Stimulated activated CD8-positive, alpha-beta memory T cell treated with anti-CD3 and anti-CD28 coated beads, Interleukin-7, amount 100 ng/mL, for 4 hours (primary cell): ENCODE results near the gene LRRC7.
"Not testable (repeated sequence)": the region's sequence is repeated elsewhere in the genome, so short reads cannot be mapped to it uniquely, and the experiment has no call there.

Experiments
- DNase-seq, 2 donors: peaks; one replicate each; pipeline ENCODE4 v3.0.0-alpha.2; 2020; ENCODE audit warnings: low read depth in 2 of 2

Gene LRRC7

DNA sequence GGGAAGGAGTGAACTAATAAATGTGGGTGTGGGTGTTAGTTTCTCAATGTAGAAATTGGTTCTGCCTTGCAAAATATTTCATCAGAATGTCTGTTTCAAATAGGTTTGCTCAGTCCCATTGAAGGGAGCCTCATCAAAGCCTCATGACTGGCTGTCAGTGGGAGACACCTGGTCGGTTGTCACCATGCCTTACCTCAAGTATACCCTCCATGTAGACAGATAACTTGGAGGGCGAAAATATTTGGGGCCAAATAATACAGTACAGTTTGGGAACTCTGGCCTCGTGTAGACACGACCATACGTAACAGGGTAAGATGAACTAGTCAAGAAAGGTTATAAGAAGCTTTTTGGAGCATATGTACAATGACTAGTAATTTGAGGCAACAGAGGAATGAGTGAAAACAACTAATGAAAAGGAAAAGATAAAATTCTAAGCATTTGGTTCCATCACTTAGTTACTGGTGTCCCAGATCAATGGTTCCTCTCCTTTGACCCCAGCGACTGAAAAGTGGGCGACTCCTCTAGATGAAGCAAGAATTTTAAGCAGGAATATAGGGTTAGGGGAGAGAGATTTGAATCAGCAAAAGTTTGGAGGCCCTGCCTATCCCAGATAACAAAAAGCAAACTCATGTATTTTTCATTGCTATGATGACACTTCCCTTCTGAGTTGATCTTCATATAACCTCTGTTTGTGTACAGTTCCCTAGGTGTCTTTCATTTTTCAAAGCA, 473.8 kb downstream of the LRRC7 start:
- DNase-seq = no peak

DNA sequence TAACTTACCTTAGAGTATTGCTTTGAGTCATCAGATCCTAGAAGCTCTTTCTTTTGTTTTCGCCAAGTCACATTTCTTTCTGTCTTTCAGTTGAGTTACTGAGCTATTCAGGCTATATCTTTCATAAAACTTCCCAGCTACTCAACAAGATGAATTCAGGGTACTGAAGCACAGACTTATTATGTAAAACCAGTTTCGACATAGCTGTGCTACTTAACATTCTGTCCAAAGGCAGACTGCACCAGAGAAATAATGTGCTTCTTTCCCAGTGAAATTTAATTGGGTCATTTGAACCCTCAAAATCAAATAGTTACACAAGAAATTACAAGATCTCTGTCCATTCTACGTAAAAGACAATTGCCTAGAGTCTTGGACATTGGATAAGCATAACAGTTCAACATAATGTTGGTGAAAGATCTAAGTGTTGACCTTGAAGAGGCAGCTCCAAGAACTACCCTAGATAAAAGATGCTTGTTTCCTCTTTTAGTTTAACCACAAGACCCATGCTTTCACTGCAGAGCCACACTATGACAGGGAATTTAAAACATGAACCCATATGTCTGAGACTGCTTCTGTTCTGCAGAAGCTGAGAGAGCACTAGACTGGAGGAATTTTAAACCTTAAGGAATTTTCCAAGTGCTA, 474.5 kb downstream of the LRRC7 start:
- no peak for DNase-seq

DNA sequence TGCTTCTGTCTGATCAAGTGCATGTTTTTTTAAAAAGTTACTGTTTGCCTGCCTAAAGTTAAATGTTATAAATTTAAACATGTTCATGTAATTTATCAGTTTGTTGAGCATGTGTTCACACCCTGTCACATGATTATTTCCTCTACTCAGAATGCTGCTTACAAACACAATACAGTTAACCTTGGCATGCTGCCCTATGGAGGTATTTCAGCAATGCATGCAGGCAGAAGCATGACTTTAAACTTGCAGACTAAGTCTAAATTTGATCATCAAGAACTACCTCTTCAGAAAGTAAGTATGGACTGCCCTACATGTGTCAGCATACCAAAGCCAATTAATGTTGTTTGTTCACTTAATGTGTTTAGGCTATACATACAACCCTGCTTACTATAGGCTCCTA, 476.1 kb downstream of the LRRC7 start:
- DNase-seq = no peak

DNA sequence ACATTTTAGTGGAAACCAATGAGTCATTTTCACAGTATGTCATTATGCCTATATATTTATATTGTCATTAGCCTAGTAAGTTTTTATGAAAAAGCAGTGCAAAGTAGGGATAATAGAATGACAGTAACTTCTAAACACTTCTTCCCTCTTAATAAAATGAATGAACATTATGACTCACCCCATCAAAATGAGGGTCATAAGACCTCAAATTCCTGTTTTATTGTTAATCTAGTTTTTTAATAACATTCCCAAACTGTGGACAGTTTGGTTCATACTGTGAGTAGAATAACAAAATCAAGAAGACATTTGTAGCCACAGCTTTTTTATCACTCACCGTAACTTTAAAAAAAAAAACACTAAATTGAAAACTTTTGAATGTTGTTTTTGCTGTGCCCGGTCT, 477.1 kb downstream of the LRRC7 start:
- DNase-seq = no peak

DNA sequence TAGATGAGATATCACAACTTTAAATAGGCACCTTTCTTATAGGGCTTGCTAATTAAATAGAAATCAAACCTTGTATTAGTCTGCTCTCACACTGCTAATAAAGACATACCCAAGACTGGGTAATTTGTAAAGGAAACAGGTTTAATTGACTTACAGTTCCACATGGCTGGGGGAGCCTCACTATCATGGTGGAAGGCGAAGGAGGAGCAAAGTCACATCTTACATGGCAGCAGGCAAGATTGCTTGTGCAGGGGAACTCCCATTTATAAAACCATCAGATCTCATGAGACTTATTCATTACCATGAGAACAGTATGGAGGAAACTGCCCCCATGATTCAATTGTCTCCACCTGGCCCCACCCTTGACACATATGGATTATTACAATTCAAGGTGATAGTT, 477.9 kb downstream of the LRRC7 start:
- not testable (repeated sequence) for DNase-seq

DNA sequence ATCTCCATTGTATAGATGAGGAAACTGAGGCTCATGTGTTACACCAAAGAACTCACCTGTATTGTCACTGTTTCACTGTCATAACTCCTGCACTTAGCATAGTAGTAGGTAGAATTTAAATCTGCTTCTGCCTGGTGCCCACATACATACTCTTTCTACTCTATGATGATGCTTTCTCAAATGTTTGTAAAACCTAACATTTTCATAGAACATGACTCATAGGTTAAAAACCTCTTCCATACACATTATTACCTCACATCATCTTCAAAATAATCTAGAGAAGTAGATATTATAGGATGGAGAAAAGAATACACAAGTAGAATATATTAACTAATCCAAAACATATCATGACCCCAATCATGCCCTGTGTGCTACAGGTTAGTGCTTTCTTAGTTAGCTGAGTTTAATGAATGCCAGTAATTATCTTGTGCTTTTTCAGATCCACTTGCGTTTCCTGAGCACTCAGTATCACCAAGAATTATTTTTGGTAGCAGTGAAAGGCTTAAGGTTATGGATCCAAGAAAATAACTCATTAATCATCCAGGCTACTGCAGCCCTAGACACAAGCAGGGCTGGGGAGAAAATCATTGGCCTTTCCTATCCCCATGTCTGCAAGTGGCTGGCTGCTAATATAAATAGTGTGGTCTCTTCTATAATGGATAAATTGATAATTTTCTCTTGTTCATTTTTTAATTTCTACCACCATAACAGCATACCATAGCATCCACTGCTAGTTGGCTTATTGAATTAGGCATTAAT, 480.8 kb downstream of the LRRC7 start:
- no peak for DNase-seq

DNA sequence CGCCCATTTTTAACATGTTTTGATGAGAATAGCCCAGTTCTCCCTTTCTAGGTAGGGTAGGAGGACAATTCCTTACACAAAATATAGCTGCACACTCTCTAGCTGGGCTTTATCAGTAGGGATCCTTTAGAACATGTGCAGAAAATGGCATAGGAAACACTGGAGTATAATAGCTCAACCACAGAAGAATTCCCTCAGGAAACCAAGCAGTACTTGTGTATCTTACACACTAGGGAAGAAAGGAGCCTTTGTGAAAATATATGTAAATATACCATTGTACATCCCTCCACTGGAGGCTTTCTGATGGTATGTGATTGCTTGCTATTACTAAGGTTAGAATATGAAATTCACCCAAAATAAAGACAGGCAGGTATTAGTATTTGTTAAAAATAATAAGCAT, 484.2 kb downstream of the LRRC7 start:
- no peak for DNase-seq

DNA sequence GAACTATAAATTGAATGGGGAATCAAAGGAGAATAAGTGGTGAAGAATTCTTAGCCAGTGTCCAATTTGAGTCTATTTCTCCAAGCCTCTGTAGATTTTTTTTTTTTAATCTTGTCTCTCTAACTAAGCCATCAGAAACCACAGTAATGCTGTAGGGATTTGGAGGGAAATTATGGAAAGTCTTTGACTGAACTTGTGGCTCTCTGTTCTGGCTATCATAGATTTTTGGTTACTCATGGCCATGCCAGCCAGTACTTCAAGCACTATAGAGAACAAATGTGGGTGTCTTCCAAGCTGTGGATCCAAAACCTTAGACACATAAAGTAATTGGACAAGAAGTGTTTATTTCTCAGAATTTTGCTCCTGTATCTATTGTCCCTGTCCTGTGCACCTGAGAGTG, 489.8 kb downstream of the LRRC7 start:
- DNase-seq = no peak

DNA sequence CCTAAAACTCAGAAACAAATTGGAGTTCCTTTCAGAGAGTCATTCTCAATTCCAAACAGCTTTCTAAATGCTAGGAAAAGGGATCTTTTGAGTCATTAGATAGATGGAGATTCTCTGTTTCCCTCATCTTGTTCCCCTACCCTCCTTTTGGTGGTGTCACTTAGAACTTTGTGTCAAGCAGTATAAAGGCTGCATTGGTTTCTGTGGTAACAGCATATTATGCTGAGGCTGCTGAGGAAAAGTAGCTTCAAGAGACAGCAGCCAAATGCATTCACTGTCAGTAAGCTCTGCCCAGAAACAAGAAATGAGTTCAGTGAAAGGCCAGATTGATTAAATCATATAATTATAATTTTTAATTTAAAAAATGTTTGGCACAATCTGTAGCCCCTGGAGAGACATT, 493.5 kb downstream of the LRRC7 start:
- no peak for DNase-seq

DNA sequence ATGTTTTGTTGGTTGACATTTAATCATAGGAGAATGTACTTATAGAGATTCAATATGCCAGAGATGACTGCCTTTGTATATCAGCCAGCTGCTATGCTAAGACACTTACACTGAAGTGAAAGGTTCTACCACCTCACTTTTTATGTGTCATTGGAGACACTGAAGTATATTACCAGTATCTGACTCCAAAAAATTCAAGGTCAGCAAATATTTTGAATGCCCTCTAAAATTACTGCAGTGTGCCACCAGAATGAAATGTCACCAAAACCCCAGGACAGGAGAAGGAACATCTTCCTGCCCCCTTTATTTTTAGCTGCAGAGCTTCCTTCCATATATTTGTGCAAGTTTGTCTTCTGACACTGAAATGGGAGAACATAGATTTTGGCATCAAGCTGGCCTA, 496.1 kb downstream of the LRRC7 start:
- DNase-seq = no peak

DNA sequence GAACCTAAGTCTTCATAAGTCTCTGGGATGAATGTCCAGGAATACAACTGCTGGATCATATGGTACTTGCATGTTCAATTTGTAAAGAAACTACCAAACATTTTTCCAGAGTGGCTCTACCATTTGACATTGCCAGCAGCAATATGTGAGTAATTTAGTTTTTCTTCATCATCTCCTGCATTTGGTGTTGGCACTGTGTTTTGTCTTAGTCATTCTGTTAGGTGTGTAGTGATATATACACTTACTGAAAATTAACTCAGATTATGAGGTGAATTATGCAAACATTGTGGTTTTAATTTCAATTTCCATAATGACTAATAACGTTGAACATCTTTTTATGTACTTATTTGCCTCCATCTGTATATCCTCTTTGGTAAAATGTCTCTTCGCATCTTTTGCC, 499.0 kb downstream of the LRRC7 start:
- no peak for DNase-seq

DNA sequence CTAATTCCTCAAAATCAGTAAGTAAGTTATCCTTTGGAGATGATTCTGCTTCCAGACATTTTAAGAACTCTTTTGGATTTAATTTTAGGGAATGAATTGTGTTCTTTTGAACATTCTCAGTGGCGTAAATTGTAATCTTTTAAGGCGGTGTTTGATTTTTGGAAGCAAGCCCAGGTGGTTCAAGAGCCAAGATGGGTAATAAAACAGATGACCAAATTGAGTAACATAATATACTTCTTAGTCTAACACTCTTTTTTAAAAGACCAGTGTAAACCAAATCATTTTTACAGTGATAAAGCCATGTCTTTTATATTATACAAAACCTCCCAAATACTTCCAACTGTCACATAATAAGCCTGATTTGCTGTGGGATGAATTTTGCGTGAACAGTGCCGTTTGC, 503.9 kb downstream of the LRRC7 start:
- DNase-seq = no peak

DNA sequence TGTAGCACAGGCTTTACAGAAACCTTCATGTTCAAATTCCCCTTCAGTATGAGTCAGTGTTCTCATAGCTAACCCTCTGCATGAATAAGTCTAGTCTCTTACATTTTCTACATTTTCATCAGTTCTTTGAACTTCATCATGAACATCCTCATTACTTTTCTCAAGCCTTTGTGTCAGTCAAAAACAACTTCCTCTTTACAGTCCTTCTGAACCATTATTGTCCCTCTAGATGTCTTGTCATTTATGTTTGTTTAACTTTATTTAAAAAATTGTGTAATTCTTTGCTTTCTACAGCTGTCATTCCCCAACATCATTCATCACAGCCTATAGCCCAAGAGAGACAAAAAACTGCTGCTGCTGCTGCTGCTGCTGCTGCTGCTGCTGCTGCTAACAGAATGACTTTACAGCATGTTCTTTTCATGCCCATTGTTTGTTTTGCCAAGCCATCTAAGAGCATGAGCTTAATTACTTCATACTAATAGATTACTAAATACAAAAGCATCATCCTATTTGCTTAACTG, 504.6 kb downstream of the LRRC7 start:
- no peak for DNase-seq

DNA sequence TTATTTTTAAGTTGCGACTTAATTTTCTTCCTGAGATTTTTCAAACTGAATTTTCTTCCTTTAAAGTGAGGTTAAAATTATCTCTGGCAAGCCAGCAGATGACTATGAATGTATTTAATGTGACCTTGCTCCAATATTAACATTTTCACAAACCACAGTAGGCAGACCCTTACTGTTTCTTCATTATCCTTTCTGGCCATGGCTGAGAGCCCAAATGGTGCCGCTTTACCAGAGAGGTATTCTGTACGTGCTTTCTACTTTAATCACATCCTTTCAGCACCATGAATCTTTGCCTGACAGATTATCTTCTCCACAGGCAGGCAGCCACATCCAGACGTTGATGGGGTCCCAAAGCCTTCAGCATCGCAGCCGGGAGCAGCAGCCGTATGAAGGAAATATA, 508.0 kb downstream of the LRRC7 start:
- no peak for DNase-seq

DNA sequence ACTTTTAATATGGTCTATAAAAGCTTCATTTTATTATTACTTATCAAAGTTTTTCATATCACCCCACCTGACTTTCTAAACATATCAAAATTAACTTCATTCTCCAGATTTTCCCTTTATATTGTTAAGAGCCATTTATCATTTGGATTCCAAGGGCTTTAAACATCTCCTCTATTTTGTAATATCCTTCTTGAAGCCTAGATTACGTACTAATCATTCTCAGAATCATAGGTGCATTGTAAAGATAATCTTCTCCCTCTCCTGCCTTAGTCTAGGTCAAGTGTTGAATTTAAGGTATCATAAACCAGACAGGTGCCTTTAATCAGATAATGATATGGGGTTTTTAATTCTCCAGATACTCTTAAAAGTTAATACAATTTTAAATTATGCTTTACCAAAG, 509.3 kb downstream of the LRRC7 start:
- DNase-seq = no peak

DNA sequence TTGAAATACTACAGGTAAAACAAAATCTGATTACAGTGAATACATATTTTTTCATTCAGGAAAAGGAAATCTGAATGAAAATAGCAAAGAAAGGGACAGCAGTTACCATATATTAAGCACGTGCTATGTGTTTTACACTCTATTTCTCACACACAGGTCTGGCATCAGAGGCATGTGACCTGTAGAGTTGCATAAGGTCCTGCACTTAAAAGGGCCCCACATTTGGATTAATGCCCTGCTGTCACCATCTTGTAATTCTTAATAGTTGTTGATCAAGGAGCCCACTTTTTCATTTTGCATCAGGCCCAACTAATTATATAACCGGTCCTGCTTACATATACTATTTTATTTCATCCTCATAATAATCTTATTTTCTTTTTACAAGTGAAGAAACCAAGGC, 511.8 kb downstream of the LRRC7 start:
- DNase-seq = no peak

DNA sequence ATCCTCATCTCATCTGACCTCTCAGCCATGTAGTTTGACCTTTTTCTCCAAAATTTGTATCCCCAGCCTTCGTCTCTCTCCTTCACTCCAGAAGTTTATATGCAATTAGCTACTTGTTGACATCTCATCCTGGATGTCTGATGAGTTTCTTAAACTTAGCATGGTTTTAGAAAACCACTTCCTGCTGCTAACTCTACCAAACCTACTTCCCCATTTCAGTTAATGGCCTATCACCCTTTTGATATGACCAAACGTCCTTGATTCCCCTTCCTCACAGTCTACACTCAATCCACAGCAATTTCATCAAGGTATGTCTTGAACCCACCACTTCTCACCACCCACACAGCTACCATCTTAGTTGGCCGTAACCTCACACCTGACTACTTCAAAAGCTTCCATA, 515.8 kb downstream of the LRRC7 start:
- no peak for DNase-seq

DNA sequence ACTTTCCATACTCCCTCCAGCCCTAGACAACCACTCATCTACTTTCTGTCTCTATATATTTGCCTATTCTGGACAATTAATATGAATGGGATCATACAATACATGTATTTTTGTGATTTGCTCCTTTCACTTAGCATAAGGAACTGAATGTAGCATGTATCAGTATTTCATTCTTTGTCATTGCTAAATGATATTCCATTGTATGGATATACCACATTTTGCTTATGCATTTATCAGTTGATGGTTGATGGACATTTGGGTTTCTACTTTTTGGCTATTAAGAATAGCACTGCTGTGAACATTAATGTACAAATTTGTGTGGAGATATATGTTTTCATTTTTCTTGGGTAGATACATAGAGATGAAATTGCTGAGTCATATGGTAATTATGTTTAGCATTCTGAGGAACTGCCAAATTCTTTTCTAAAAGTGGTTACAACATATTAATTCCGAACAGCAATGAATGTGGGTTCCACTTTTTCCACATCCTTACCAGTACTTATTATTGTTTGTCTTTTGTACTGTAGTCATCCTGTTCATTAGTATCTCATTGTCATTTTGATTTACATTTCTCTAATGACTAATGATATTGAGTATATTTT, 516.7 kb downstream of the LRRC7 start:
- DNase-seq = no peak

DNA sequence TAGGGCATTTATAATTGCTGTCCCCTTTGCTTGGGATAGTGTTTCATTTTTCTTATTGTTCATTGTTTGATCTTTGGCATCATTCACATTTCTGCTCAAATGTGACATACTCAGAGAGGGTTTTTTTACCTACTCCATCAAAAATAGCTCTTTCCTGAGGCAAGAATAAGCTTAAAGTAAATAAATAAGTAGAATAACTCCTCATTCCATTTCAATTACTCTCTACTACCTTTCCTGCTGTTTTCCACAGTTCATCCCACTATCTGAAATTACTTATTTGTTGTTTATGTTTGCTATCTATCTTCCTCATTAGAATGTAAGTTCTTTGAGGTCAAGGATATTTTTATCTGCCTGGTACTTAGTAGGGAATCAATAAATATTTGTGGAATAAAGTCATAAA, 517.8 kb downstream of the LRRC7 start:
- no peak for DNase-seq

DNA sequence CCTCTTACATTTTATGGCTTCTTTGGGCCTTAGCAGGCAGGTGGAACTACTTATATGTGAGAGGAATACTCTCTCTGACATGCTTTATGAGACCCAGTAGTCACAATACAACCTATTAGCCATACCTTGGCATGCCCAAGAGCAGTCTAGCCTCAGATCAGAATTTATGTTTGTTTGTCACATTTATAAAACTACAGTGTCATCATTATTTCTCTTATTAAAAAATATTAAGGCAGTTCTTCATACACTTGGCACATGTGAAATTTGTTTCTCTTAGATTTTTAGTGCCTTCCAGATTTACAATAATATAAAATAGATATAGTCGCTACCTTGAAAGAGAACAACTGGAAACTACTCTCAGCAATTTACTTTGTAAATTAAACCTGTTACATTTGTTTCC, 519.2 kb downstream of the LRRC7 start:
- no peak for DNase-seq

DNA sequence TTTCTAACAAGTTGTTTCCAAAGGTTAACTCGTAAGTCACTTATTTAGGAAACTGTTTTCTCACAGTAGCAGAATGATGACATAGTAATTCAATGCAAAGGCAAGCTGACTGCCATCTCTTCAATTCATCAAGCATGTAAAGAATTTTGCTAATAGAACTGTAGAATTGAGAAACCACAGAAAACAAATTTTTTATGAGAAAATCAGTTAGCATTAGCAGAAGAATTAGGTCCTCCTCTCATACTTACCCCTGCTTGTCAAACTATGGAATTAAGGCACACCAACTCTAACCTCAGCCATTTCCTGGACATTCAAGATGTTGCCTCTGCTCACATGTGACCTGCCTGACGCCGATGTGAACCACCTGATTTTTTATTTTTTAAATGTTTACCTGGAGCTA, 522.4 kb downstream of the LRRC7 start:
- no peak for DNase-seq

DNA sequence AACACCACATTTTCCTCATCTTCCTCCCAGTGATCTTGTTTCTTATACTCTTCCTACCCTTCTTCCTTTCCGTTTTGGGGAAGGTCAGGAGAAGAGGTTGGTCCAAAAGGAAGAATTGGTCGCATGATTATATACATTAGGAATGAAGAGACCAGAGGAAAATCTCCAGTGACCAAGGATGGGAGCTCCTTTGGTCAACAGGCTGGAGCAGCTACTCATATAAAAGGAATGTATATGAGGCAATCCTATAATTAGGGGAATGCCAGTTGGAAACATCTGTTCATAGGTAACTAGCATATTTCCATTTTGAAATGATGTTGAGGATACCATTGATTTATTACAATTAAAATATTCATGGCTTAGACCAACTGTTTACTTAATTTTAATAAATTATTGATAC, 523.2 kb downstream of the LRRC7 start:
- DNase-seq = no peak

DNA sequence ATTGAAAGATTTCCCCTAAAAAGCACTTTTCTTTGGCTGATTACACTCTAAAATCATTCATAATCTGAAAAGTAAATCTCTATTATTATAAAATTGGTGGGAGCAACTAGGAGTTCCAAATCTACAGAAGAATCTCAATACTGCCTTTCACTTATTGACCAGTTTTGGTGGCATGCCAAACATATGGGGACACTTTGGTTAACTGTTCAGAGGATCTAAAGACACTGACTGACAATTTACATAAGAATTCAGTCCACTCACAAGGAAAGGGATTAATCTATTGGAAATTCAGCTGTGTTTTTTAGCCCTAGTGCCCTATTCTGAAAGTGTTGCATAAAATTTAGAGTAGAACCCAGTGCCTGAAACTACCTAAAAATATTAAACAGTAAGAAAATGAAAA, 524.1 kb downstream of the LRRC7 start:
- DNase-seq = no peak
